Fibroblast of the aortic adventitia (primary cell): ENCODE results near the gene UGT2A1. TPM values are rescaled to one million over a fixed set of nuclear protein-coding genes. Genes with fewer than 3 reads are reported as not detected.
A peak's percentile ranks its signal among the peaks of the same experiment; 100 is the strongest.

Source experiments
- DNase-seq: peaks from one replicate; pipeline ENCODE4 v3.0.0-alpha.2; 2010; ENCODE audit warnings: low read depth
- H3K4me3 ChIP-seq: 2 replicates; pipeline ENCODE4 v1.5.1; 2011; ENCODE audit warnings: low read depth, mild to moderate bottlenecking, control low read depth, low read length, moderate library complexity
- CTCF ChIP-seq: IDR thresholded peaks from 2 replicates; pipeline ENCODE4 v1.5.1; 2011; ENCODE audit warnings: mild to moderate bottlenecking, low read length, control low read depth, inconsistent platforms; ENCODE audit not compliant: insufficient read depth
- total RNA-seq: library from RNA; depleted of rRNA; stranded (reverse); fragments of >200 nt; gene quantifications from 2 replicates; pipeline ENCODE4 v1.2.3, GENCODE V29; 2012; ENCODE audit warnings: low replicate concordance

Gene UGT2A1
- total RNA-seq, 1 donor: not detected

GRCh38 chr4:69658133-69658532, 5.1 kb upstream of the UGT2A1 start:
- no peak for TF ChIP-seq CTCF
- no peak for DNase-seq

GRCh38 chr4:69656653-69657158, 3.7 kb upstream of the UGT2A1 start:
- H3K4me3 ChIP-seq: no peak overlapping the region
- no peak for DNase-seq
- no peak for TF ChIP-seq CTCF

More at GRCh38 chr4:69658133-69658532, 5.1 kb upstream of the UGT2A1 start:
- no peak overlapping the region for H3K4me3 ChIP-seq

GRCh38 chr4:69650872-69651271, 2.2 kb downstream of the UGT2A1 start:
- no peak for TF ChIP-seq CTCF
- no peak for DNase-seq
- H3K4me3 ChIP-seq: no peak overlapping the region

GRCh38 chr4:69649629-69650028, 3.4 kb downstream of the UGT2A1 start:
- peak; percentile 8 for DNase-seq
- H3K4me3 ChIP-seq: no peak overlapping the region
- no peak for TF ChIP-seq CTCF

- no peak for TF ChIP-seq CTCF
- no peak overlapping the region for H3K4me3 ChIP-seq
- no peak for DNase-seq
Observed at GRCh38 chr4:69649207-69649606, 3.8 kb downstream of the UGT2A1 start.

GRCh38 chr4:69642961-69643360, 10.1 kb downstream of the UGT2A1 start:
- H3K4me3 ChIP-seq: no peak overlapping the region
- DNase-seq: no peak
- no peak for TF ChIP-seq CTCF

GRCh38 chr4:69640289-69640688, 12.8 kb downstream of the UGT2A1 start:
- no peak for DNase-seq
- no peak overlapping the region for H3K4me3 ChIP-seq
- no peak for TF ChIP-seq CTCF
